HG03139 (cell line): ENCODE results near the gene LRRC59.

ENCODE experiments used
- ATAC-seq: cut with Tn5 transposase; IDR thresholded peaks from one replicate; pipeline ENCODE4 v1.9.1; 2021; ENCODE audit not compliant: unreplicated experiment

Gene LRRC59

DNA sequence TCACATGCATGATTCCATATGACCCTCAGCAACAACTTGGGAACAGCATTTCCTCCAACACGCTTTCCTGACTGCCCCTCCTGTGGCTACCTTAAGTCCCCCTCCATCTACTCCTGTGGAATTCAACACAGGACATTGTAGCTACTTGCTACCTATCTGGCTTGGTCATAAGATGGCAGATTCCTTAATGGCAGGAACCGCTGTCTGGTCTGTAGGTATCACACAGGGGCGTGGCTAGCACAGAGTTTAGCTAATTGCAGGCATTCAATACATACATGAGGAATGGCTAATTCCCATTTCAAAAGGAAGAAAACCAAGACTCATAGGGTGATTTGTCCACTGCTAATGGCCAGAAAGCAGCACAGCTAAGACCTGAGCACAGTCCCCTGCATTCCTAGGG is 8.6 kb downstream of the LRRC59 start:
- ATAC-seq: no peak

DNA sequence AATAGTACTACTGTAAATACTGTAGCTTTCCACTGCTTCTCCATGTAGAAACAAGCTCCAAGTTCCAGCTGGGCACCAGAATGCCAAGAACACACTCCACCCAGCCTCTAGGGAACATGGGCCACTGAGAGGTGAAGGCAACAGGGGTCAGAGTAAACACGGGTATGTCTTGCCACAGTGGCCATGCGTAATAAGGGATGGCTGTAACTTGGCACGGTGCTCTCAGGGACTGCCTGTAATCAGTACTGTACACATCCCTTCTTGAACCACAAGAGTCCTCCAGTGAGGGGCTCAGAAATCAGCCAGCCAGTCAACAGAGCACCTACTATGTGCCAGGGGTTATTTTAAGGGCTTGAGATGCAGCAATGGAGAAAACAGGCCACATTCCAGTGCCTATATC is 10.8 kb downstream of the LRRC59 start:
- ATAC-seq: no peak

GRCh38 chr17:50382931-50383330 is 14.4 kb downstream of the LRRC59 start:
- no peak for ATAC-seq

DNA sequence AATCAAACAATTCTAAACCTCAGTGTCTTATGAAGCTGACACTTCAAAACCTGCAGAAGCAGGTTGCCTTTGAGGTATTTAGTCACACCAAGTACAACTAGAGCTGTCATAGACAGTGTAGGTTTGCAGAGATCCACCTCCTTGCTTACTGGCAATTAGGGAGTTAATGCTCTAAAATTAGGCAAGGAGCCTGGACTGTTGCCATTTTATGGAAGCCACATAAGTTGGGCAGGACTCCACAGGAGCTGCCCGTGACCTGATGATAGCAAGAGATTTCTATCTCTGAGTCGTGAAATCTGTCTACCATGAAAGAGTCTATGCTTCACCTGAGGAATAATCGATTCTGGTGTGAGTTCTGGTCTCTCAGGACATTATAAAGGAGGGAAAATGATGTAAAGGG is 15.4 kb downstream of the LRRC59 start:
- no peak for ATAC-seq

DNA sequence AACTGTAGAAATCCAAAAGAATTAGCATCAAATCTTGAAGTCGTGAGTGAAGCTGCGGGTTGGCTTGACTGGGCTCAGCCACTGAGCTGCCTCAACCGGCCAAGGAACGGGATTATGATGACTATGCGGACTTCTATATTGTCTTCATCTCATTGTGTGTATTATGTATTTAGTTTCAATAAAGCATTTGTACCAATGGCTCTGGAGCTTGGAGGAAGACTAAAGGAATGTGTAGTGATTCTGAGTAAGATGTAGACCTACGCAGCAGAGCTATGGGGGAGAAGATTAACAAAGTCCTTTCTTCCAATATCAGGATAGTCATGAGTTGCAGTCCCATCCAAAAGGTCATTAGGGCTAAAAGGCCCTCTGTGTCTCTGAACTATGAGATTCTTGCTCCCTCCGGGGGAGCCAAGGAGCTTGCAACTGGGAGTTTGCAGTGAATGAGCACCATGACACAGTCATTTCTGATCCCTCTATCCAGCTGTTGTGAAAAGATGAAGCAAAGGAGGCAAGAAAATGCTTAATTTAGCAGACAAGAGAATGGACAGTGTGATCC is 16.0 kb downstream of the LRRC59 start:
- ATAC-seq: no peak

- no peak for ATAC-seq
Measured at GRCh38 chr17:50380369-50381259, 16.7 kb downstream of the LRRC59 start.

- no peak for ATAC-seq
Measured at GRCh38 chr17:50379351-50380132, 17.8 kb downstream of the LRRC59 start.

DNA sequence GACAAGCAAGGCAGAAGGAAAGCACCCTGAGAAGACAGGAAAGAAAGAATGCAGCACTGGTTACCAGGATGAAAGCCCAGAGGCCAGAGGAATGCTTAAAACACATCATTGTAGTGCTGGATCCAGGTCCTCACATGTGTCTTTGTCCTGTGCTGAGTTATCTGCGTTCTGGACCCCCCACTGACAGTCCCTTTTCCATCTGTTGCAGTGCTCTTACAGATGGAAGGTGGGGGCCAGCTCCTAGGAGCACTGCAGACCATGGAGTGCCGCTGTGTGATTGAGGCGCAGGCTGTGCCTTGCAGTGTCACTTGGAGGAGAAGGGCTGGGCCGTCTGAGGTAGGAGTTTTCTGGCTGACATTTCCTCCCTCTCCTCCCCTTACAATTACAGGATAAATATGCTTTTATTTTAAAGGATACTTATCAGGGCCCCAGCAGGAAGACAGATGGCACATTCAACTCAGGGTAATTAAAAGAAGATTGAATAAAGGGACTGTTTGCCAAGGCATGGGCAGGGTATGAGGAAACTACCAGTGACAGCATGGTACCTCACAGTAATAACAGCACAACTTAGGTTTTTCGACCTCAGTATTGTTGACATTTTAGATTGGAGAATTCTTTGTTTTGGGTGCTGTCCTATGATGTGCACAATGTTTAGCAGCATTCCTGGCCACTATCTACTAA is 21.3 kb downstream of the LRRC59 start:
- ATAC-seq: no peak

- ATAC-seq: no peak
Measured at GRCh38 chr17:50373705-50374104, 23.6 kb downstream of the LRRC59 start.

GRCh38 chr17:50372758-50373556 is 24.4 kb downstream of the LRRC59 start, which contains the start of the genes EME1 and MRPL27:
Gene EME1, plus strand, starts transcription at chr17:50373229. Its CDS starts 1,980 bp downstream, at chr17:50375209.
Gene MRPL27, minus strand, starts transcription at chr17:50373184. Its CDS starts 14 bp downstream, at chr17:50373170.
- ATAC-seq: peak; percentile 77

DNA sequence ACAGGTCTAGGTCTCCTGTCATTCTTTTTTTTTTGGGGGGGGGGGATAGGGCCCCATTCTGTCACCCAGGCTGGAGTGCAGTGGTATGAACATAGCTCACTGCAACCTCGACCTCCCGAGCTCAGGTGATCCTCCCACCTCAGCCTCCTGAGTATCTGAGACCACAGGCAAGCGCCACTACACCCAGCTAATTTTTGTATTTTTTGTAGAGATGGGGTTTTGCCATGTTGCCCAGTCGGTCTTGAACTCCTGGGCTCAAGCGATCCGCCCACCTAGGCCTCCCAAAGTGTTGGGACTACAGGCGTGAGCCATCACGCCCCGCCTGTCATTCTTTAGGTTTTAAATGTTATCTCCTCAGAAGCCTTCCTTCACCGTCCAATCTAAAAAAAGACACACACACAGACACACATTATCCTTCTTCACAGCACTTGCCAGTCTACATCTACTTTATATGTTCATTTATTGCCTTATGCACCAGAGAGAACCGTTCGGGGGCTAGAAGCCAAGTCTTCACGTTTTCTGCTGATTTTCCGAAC is 25.0 kb downstream of the LRRC59 start:
- ATAC-seq: no peak

GRCh38 chr17:50371526-50371925 is 25.8 kb downstream of the LRRC59 start:
- ATAC-seq: no peak

DNA sequence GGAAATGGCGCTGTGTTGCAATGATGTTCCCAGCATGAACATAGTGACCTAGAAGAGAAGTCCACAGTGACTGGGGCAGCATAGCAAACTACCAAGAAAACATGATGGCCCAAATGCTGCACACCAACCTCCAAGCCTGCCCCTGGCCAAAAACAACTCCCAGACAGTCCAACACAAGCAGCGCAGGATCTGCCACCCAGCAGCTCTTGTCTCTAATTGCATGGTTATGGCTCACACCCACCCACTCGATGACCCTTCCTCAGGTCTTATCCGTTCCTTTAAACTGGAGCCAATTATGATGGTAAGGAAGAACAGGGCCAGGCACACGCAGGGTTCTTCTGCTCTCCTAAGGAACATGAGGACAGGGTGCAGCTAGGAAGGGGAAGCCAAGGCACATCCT is 27.3 kb downstream of the LRRC59 start:
- no peak for ATAC-seq

DNA sequence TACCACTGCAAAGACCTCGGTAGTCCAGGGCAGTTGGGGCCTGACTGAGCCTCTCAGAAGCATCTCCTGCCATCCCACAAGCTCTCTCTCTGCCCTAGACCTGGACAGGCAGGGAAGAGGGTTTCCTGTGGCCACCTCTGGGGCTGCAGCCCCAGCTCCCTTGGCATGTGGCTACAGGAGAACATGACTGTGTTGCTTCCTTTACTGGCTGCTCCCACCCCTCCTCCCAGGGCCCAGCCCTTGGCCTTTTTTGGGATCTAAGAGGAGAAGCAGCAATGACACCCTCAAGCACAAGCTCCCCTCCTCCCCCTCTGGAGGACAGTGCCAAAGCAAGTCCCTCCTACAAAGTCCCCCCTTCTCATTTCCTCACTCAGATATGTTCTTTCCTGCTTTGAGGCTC is 29.9 kb downstream of the LRRC59 start:
- ATAC-seq: no peak

DNA sequence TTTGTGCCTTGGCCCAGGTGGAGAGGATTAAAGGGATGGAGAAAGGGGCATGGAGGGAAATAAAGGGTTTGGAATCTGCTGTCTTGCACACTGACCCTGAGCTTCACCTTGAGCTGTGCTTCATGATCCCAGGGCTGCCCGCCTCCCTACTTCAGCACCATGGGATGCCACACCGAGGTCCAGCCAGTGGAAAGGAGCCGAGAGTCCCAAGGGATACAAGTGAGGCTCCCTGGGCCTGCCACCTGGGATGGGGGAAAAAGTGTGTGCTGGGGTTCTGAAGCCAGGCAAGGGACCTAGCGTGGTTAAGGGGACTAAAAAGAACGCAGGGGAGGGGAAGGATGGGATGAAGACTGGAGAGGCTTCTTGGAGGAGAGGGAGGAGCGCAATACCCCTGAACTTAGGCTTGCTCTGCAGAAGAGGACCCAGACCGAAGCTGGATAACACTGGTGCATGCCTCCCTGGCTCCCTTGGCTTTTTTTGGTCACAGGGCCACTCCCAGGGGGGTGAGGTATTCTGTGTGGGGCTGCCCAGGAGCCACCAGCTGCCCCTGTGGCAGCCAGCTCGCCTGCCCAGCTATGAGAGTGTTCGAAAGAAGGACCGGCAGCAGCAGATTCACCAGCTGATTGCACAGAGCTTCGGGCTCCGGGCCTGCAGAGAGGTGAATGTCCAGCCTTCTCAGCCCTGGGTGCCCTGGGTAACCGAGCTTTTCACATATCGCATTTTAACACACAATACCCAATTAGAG is 31.5 kb downstream of the LRRC59 start:
- ATAC-seq: no peak

DNA sequence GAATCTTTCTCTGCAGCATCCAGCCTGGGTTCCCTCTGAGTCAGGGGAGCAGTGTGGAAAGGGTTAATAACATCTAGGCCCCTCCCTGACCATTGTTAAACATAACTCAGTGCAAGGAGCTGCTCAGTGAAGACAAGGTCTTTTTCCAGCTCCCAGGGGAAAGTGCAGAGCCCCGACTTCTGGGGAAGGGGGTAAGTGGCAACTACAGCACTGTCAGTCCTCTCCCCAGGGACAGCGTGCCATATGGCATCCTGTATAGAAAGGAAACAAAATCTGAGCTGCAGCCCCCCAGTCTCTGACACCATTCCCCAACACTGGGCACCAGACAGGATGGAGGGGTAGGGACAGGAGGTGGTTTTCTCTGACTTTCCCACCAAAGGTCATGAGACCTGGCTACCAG is 32.2 kb downstream of the LRRC59 start:
- no peak for ATAC-seq

DNA sequence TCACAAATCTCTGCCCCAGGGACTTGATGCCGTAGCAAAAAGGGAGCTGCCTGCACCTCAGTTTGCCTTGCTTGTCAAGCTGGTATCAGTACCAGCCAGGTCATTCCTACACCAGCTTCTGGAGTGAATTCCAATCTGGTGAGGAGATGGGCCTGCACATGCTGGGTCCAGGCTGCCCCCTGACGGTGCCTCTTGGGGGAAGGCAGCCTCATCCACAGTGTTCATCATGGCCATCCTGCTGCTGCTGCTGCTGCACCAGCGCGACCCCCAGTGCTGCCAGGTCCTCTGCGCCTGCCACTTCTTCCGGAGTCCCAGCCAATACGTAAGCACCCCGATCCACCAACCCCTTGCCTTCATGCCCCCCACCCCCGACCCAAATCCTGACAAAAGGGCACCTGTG is 32.6 kb downstream of the LRRC59 start:
- ATAC-seq: no peak

DNA sequence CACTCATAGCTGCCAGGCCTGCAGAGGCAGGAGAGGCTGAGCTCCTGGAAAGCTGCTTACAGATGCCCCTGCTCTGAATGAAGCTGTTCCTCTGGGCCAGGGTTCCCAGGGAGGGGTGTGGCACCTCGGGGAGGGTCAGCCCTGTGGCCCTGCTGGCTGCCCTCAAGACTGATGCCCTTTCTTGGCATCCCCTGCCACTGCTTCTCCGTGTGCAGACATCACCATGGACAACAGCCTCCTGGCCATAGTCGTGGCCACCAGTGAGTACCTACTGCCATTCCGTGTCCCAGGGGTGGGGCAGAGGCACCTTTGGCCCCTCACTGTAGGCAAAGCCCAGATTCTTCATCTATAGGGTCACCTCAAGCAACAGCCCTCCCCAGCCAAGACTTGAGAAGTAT is 33.3 kb downstream of the LRRC59 start:
- no peak for ATAC-seq
